NOMO-1 treated with DMSO at 0.1 percent for 48 hours (cell line): ENCODE data around the gene TRAF4.

Experiments used
- DNase-seq: peaks from one replicate; lab custom pipeline; 2025; ENCODE audit not compliant: unreplicated experiment; lab: John Stamatoyannopoulos, UW

The TRAF4 gene

GRCh38 chr17:28747051-28747691, 3.4 kb downstream of the TRAF4 start:
- DNase-seq, result no peak

GRCh38 chr17:28747801-28748750, 4.3 kb downstream of the TRAF4 start:
- DNase-seq, result no peak

GRCh38 chr17:28748852-28749515, 5.2 kb downstream of the TRAF4 start:
- no peak for DNase-seq

DNA sequence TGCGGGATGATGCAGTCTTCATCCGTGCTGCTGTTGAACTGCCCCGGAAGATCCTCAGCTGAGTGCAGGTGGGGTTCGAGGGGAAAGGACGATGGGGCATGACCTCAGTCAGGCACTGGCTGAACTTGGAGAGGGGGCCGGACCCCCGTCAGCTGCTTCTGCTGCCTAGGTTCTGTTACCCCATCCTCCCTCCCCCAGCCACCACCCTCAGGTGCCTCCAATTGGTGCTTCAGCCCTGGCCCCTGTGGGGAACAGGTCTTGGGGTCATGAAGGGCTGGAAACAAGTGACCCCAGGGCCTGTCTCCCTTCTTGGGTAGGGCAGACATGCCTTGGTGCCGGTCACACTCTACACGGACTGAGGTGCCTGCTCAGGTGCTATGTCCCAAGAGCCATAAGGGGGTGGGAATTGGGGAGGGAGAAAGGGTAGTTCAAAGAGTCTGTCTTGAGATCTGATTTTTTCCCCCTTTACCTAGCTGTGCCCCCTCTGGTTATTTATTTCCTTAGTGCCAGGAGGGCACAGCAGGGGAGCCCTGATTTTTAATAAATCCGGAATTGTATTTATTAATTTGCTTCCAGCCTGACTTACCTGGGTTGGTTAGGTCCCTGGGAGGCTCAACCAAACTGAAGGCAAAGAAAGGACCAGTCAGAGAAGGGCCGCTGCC, 5.8 kb downstream of the TRAF4 start:
- DNase-seq, result no peak

GRCh38 chr17:28750178-28751047, 6.6 kb downstream of the TRAF4 start:
- peak; percentile 79 for DNase-seq

DNA sequence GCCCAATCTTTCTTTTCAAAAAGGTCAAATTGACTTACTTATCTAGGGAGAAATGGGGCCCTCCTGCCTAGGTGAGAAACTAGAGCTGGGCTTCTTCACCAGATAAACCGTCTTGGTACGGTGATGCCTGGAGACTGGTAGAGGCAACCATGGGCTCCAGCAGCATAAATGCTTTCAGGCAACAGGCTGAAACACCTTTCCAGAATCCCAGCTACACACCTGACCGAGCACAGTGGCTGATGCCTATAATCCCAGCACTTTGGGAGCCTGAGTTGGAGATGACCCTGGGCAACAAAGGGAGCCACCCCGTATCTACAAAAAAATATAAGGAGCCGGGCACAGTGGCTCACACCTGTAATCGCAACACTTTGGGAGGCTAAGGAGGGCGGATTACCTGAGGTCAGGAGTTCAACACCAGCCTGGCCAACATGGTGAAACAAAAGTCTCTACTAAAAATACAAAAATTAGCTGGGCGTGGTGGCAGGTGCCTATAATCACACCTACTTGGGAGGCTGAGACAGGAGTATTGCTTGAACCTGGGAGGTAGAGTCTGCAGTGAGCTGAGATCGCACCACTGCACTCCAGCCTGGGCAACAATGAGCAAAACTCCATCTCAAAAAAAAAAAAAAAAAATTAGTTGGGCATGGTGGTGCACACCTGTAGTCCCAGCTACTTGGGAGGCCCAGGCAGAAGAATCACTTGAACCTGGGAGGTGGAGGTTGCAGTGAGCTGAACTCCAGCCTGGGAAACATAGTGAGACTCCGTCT, 8.0 kb downstream of the TRAF4 start:
- no peak for DNase-seq

- DNase-seq, result no peak
These were observed 11.7 kb downstream of the TRAF4 start for GRCh38 chr17:28755486-28755885.

GRCh38 chr17:28756049-28756804, 12.4 kb downstream of the TRAF4 start:
- no peak for DNase-seq

GRCh38 chr17:28758411-28759121, 14.8 kb downstream of the TRAF4 start:
- no peak for DNase-seq

DNA sequence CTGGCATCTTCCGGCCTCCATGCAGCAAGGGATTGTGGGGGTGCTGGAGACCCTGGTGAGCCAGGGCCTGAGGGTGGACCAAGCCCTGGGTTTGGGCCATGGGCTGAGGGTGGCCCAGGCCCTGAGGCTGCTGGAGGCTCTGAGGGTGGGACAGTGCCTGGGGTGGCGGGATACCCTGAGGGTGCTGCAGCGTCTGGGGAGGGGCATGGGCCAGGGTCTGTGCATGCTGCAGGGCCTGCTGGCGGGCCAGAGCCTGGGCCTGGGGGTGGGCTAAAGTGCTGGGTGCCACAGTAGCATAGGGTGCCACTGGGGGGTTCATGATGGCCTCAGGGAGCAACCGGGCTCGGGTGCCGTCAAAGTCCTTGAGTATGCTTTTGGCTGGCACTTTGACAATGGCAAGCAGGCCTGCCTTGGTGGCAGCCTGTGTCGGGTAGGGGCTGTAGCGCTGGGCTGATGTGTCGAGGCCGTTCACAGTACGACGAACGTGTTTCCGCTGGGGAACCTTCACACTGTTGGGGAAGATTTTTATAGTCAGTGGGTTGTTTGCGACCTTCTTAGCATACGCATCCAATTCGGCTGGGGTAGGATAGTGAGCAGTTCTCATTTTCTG, 15.6 kb downstream of the TRAF4 start:
- no peak for DNase-seq

DNA sequence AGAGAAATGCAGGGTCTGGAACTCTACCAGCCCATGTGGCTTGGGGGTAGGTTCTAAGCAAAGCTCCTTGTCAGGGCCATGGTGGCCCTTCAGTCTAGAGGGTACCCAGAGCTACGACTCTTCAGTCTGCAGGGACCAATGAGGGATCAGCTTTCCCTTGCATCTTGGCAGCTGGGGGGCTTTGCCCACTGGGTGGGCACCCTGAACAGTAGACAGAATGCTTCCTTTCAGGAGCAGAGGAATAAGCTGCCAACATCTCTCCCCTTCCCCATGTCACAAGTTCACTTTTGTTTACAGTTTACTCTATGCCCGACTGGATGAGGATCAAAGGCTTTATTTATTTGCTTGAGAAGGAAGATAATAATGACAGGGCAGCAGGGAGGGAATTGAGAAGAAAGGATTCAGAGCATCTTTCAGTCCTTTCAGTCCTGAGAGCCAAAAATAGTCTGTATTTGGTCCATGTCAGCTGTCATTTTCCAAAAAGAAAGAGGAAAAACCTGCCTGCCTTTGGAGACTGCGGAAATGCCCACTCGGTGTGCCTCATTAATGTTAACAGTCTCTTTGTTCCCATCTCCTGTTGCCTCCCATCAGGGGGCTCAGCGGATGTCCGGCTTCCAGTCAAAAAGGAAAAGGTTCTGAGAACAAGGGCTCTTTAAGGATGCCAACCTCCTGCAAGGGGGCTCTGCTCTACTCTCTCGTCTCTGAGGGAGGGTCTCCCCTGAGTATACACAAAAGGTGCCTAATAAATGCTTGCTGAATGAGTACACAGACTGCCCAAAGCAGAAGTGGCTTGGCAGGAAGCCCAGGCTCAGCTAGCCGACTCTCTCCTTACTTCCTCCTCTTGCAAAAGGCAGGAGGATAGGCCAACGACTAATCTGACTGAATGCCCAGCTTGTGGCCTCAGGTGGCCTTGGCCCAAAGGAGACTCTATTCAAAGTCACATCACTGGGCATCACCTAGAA, 17.1 kb downstream of the TRAF4 start:
- peak; percentile 64 for DNase-seq

DNA sequence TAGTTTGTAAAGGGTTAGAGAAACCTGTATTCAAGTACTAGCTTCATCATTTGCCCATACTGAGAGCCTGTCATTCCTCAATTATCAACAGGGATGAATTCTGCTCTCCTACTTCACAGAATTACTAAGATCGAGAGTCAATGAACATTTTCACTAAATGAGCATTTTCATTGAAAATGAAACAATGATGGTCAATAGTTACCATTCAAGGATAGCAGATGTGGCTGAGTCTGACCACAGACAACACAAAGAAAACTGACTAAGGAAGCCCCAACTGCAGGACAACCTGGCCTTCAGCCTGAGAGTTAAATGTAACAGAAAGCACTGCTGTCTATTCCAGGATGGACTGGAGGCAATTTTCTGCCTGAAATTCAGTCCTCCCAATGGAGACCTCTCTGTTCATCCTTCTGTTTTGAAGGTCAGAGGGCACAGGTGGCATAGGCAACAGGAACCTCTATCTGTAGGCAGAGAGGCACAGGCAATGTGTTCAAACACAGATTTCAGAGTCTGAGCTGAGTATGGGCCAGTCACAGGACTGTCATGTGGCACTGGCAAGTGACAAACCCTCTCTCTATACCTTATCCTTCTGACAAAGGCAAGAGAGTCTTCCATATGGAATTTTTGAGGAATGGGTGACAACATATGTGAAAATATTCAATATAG, 19.5 kb downstream of the TRAF4 start:
- DNase-seq, result no peak

- peak; percentile 58 for DNase-seq
These were observed 20.0 kb downstream of the TRAF4 start for GRCh38 chr17:28763804-28764266.

- DNase-seq, result no peak
These were observed 21.2 kb downstream of the TRAF4 start for GRCh38 chr17:28765038-28765437.

DNA sequence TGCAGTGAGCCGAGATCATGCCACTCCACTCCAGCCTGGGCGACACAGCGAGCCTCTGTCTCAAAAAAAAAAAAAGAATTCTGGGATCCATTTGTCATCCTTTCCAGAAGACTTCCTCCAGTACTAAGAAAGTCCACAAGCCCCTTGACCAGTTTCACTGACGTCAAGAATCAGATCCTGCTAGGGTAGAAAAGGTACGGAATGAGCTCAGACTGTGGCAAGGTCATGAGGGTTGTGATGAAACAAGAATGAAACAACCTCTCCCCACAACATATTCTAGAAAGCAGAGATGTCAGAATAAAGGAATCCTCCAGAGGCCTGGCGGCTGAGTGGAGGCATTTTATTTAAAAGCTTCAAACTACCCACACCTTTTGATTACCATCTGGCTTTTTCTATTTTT, 29.9 kb downstream of the TRAF4 start:
- no peak for DNase-seq

DNA sequence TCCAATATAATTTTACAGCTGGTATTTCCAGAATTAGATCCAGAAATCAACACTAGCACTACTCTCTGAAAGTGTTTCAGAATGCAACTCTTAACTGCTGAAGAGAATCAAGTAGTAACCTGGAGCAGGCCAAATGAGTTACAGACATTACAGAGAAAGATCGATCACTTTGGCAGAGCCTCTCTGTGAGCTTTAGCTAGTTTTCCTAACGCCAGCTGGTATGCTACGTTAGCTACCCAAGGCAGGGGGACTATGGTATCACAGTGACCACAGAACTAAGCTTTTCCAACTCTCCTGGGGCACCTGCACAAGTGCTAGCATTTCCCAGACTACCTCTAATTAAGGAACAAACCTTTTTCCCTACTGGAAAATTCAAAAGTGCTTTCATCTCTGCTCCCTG, 30.4 kb downstream of the TRAF4 start:
- DNase-seq, result no peak
